Measurements from ENCODE around the gene IFTAP. TPM values are rescaled to one million over a fixed set of nuclear protein-coding genes. Genes with fewer than 3 reads are reported as not detected.

IFTAP gene
- total RNA-seq, 1 experiment from 2014 or later = 13.8 TPM

- no peak for TF ChIP-seq YY1 (IDR thresholded peaks at IDR 0.05; ENCODE audit: extremely low read depth, insufficient replicate concordance, low read depth, low read length)
Measured at GRCh38 chr11:36608491-36609199, 14.3 kb downstream of the IFTAP start (continued).

GRCh38 chr11:36609383-36609782 lies 15.1 kb downstream of the IFTAP start:
- H3K4me1 ChIP-seq (ENCODE audit: control insufficient read depth in 1 of 2, insufficient read depth in 2 of 2, low read length in 2 of 2) = no peaks in the 10 kb centered on the region
- RAD21 ChIA-PET (ENCODE audit: low non-redundant PET in 1 of 2, low total read pairs in 2 of 2, uncharacterized antibody in 2 of 2, unreplicated experiment in 2 of 2) = no interaction called here
- no peaks in the 10 kb centered on the region for H3K79me2 ChIP-seq (ENCODE audit: insufficient read depth, low read length)
- intact Hi-C loops (cut with micrococcal nuclease) = no loop called here
- no peak overlapping the region for H3K27ac ChIP-seq (ENCODE audit: low read depth, low read length)
- H3K4me2 ChIP-seq (ENCODE audit: low read length) = no peak overlapping the region
- no peak overlapping the region for H2AFZ ChIP-seq (ENCODE audit: low read depth, low read length, poor library complexity, severe bottlenecking)
- no peak for ATAC-seq
- TF ChIP-seq ZNF274 (IDR thresholded peaks at IDR 0.05; ENCODE audit: low read depth, low read length) (no peak), FOSL1 (IDR thresholded peaks at IDR 0.05; ENCODE audit: low read depth) (no peak), EZH2 (IDR thresholded peaks at IDR 0.05) (no peak), JUND (IDR thresholded peaks at IDR 0.05) (no peak), SP1 (IDR thresholded peaks at IDR 0.05; ENCODE audit: low read depth) (no peak), EZH2phosphoT487 (IDR thresholded peaks at IDR 0.05; ENCODE audit: borderline replicate concordance) (no peak), SRF (IDR thresholded peaks at IDR 0.05; ENCODE audit: low read depth) (no peak), TCF7L2 (IDR thresholded peaks at IDR 0.05; ENCODE audit: borderline replicate concordance, extremely low read depth, insufficient read depth, insufficient read length) (no peak)
- no peaks in the 10 kb centered on the region for H3K27me3 ChIP-seq (ENCODE audit: insufficient read depth, low read length)
- H3K9me2 ChIP-seq (ENCODE audit: insufficient read depth) = no peaks in the 10 kb centered on the region
- no peaks in the 10 kb centered on the region for H3K9me3 ChIP-seq (ENCODE audit: control insufficient read depth in 1 of 2, insufficient read depth in 1 of 2, low read depth in 1 of 2, low read length in 2 of 2)
- no TSS peak for BruUV-seq (replicated peaks)
- no peak overlapping the region for H3K4me3 ChIP-seq (replicated peaks in 1 of 2; ENCODE audit: low read depth in 1 of 2, low read length in 2 of 2)
- no peaks in the 10 kb centered on the region for H4K20me1 ChIP-seq (ENCODE audit: insufficient read depth)
- H3K9ac ChIP-seq (ENCODE audit: low read length) = no peak overlapping the region
- POLR2A ChIA-PET = no interaction called here
- CTCF ChIA-PET = no interaction called here
- H3K36me3 ChIP-seq (ENCODE audit: control insufficient read depth in 1 of 2, insufficient read depth in 2 of 2, low read length in 2 of 2) = no peaks in the 10 kb centered on the region
- no peak for DNase-seq (ENCODE audit: low read depth, low spot score)

GRCh38 chr11:36615826-36616225 lies 21.5 kb downstream of the IFTAP start:
- Histone ChIP-seq H3K4me1 (ENCODE audit: control insufficient read depth in 1 of 2, insufficient read depth in 2 of 2, low read length in 2 of 2) (no peaks in the 10 kb centered on the region), H3K27me3 (ENCODE audit: insufficient read depth, low read length) (no peaks in the 10 kb centered on the region), H3K9me2 (ENCODE audit: insufficient read depth) (no peaks in the 10 kb centered on the region), H4K20me1 (ENCODE audit: insufficient read depth) (no peaks in the 10 kb centered on the region), H3K27ac (ENCODE audit: low read depth, low read length) (no peak overlapping the region), H3K4me2 (ENCODE audit: low read length) (no peak overlapping the region), H2AFZ (ENCODE audit: low read depth, low read length, poor library complexity, severe bottlenecking) (no peak overlapping the region), H3K9ac (ENCODE audit: low read length) (no peak overlapping the region), H3K4me3 (replicated peaks in 1 of 2; ENCODE audit: low read depth in 1 of 2, low read length in 2 of 2) (no peak overlapping the region), H3K9me3 (ENCODE audit: control insufficient read depth in 1 of 2, insufficient read depth in 1 of 2, low read depth in 1 of 2, low read length in 2 of 2) (no peaks in the 10 kb centered on the region), H3K79me2 (ENCODE audit: insufficient read depth, low read length) (no peaks in the 10 kb centered on the region), H3K36me3 (ENCODE audit: control insufficient read depth in 1 of 2, insufficient read depth in 2 of 2, low read length in 2 of 2) (no peaks in the 10 kb centered on the region)
- no TSS peak for BruUV-seq (replicated peaks)
- DNase-seq (ENCODE audit: low read depth, low spot score) (no peak), ATAC-seq (no peak)
- TF ChIP-seq EZH2phosphoT487 (IDR thresholded peaks at IDR 0.05; ENCODE audit: borderline replicate concordance) = no peak
- no peak for TF ChIP-seq CTCF (IDR thresholded peaks at IDR 0.05 in 2 of 3, conservative IDR thresholded peaks at IDR 0.05 in 1 of 3; ENCODE audit: borderline replicate concordance in 1 of 3, insufficient read depth in 1 of 3, low read depth in 2 of 3, low read length in 2 of 3)
- no peak for TF ChIP-seq SRF (IDR thresholded peaks at IDR 0.05; ENCODE audit: low read depth)
- TF ChIP-seq EGR1 (IDR thresholded peaks at IDR 0.05; ENCODE audit: low read depth) = no peak
- no peak for TF ChIP-seq ZFX (IDR thresholded peaks at IDR 0.05)
- TF ChIP-seq SP1 (IDR thresholded peaks at IDR 0.05; ENCODE audit: low read depth) = no peak
- ChIA-PET POLR2A (no interaction called here), CTCF (no interaction called here), RAD21 (ENCODE audit: low non-redundant PET in 1 of 2, low total read pairs in 2 of 2, uncharacterized antibody in 2 of 2, unreplicated experiment in 2 of 2) (no interaction called here)
- intact Hi-C loops (cut with micrococcal nuclease) = no loop called here
